IMR-90 (cell line): ENCODE results near the gene ISLR2. TPM values are rescaled to one million over a fixed set of nuclear protein-coding genes. Genes with fewer than 3 reads are reported as not detected.

Source experiments
- ATAC-seq: fragments of 200-7000 bp; cut with Tn5 transposase; 2 replicates; pipeline ENCODE4 v1.9.1; 2020; ENCODE audit warnings: low read depth, mild to moderate bottlenecking, moderate library complexity
- BruUV-seq: library from RNA; stranded (reverse); fragments of 400-500 nt; replicated peaks from 2 replicates; lab custom pipeline; 2021; lab: Mats Ljungman, UMichigan
- CTCF ChIA-PET: fragments of 300-600 bp; formaldehyde crosslinking; extraction: SDS; loops from one replicate; lab custom pipeline; 2021; ENCODE audit warnings: antibody characterized with exemption; lab: Yijun Ruan, JAX
- POLR2A ChIA-PET: fragments of 300-600 bp; sonication (Branson Sonifier 250); formaldehyde crosslinking; loops from one replicate; lab custom pipeline; 2022; ENCODE audit warnings: antibody characterized with exemption; ENCODE audit not compliant: unreplicated experiment; lab: Charles Lee
- DNase-seq: peaks from one replicate; pipeline ENCODE4 v3.0.0; 2013
- H2AFZ ChIP-seq: replicated peaks from 2 replicates; pipeline ENCODE3; 2013; ENCODE audit warnings: low read length, mild to moderate bottlenecking; ENCODE audit not compliant: poor library complexity
- H2AK5ac ChIP-seq: 2 replicates; pipeline ENCODE4 v1.6.1; 2013; ENCODE audit warnings: low read depth, low read length, inconsistent platforms
- H2AK9ac ChIP-seq: replicated peaks from 2 replicates; pipeline ENCODE3; 2013; ENCODE audit warnings: mild to moderate bottlenecking, low read depth, low read length, moderate library complexity; ENCODE audit not compliant: poor library complexity
- H2BK120ac ChIP-seq: 2 replicates; pipeline ENCODE4 v1.6.1; 2013; ENCODE audit warnings: low read depth, low read length, inconsistent platforms
- H2BK15ac ChIP-seq: 3 replicates; pipeline ENCODE4 v1.6.1; 2013; ENCODE audit warnings: low read depth, low read length, inconsistent platforms
- H2BK20ac ChIP-seq: 2 replicates; pipeline ENCODE4 v1.6.1; 2013; ENCODE audit warnings: low read depth, mild to moderate bottlenecking, inconsistent platforms, low read length, moderate library complexity
- H2BK5ac ChIP-seq: 2 replicates; pipeline ENCODE4 v1.6.1; 2013; ENCODE audit warnings: mild to moderate bottlenecking, low read depth, low read length, inconsistent platforms; ENCODE audit not compliant: poor library complexity, severe bottlenecking
- H3K14ac ChIP-seq: replicated peaks from 2 replicates; pipeline ENCODE4 v1.6.1; 2013; ENCODE audit warnings: low read depth, low read length, inconsistent platforms
- H3K18ac ChIP-seq: 2 replicates; pipeline ENCODE4 v1.6.1; 2013; ENCODE audit warnings: low read depth, low read length, control low read depth
- H3K23ac ChIP-seq: 2 replicates; pipeline ENCODE4 v1.6.1; 2013; ENCODE audit warnings: low read depth, low read length, inconsistent platforms
- H3K27ac ChIP-seq: 2 replicates; pipeline ENCODE4 v1.5.1; 2013; ENCODE audit warnings: mild to moderate bottlenecking, control low read depth, low read length; ENCODE audit not compliant: insufficient read depth
- H3K27me3 ChIP-seq: 2 replicates; pipeline ENCODE4 v1.6.1; 2013; ENCODE audit warnings: low read length; ENCODE audit not compliant: control insufficient read depth, insufficient read depth
- H3K36me3 ChIP-seq: 2 replicates; pipeline ENCODE4 v1.6.1; 2013; ENCODE audit warnings: low read length, mixed read lengths; ENCODE audit not compliant: control insufficient read depth, insufficient read depth
- H3K4ac ChIP-seq: 2 replicates; pipeline ENCODE4 v1.6.1; 2013; ENCODE audit warnings: low read depth, low read length, inconsistent platforms
- H3K4me1 ChIP-seq: 2 replicates; pipeline ENCODE4 v1.6.1; 2013; ENCODE audit warnings: low read length, mixed read lengths; ENCODE audit not compliant: control insufficient read depth, insufficient read depth
- H3K4me2 ChIP-seq: 2 replicates; pipeline ENCODE4 v1.6.1; 2013; ENCODE audit warnings: low read depth, mild to moderate bottlenecking, control low read depth, low read length, moderate library complexity
- H3K4me3 ChIP-seq: 2 replicates; pipeline ENCODE4 v1.5.1; 2013; ENCODE audit warnings: low read depth, mild to moderate bottlenecking, control low read depth, low read length, moderate library complexity; ENCODE audit not compliant: insufficient read depth
- H3K56ac ChIP-seq: 2 replicates; pipeline ENCODE4 v1.6.1; 2013; ENCODE audit warnings: low read length, inconsistent platforms; ENCODE audit not compliant: insufficient read depth; ENCODE audit errors: extremely low read depth
- H3K79me1 ChIP-seq, 2 experiments: 2 replicates each; pipeline ENCODE4 v1.6.1; 2013; ENCODE audit warnings: low read length in 2 of 2, inconsistent platforms in 1 of 2, low read depth in 1 of 2
- H3K9ac ChIP-seq: 2 replicates; pipeline ENCODE4 v1.6.1; 2013; ENCODE audit warnings: low read depth, low read length, control low read depth
- H3K9me1 ChIP-seq: 2 replicates; pipeline ENCODE4 v1.6.1; 2013; ENCODE audit warnings: low read length, inconsistent platforms; ENCODE audit not compliant: insufficient read depth
- H3K9me3 ChIP-seq: 2 replicates; pipeline ENCODE4 v1.6.1; 2013; ENCODE audit warnings: low read length; ENCODE audit not compliant: control insufficient read depth, insufficient read depth
- H4K20me1 ChIP-seq: 2 replicates; pipeline ENCODE4 v1.6.1; 2013; ENCODE audit warnings: low read length, inconsistent platforms; ENCODE audit not compliant: insufficient read depth
- H4K5ac ChIP-seq: 2 replicates; pipeline ENCODE4 v1.6.1; 2013; ENCODE audit warnings: mild to moderate bottlenecking, low read depth, low read length, control low read depth
- H4K8ac ChIP-seq, 2 experiments: 2 replicates each; pipeline ENCODE4 v1.6.1; 2013; ENCODE audit warnings: low read depth in 2 of 2, low read length in 2 of 2, control low read depth in 1 of 2, inconsistent platforms in 1 of 2
- H4K91ac ChIP-seq: 2 replicates; pipeline ENCODE4 v1.6.1; 2013; ENCODE audit warnings: low read depth, low read length, inconsistent platforms; ENCODE audit not compliant: insufficient read depth
- CTCF ChIP-seq: conservative IDR thresholded peaks from 2 replicates; pipeline ENCODE4 v1.5.1; 2012; ENCODE audit warnings: mild to moderate bottlenecking, low read depth, low read length, improper control_type of control experiment
- ELK1 ChIP-seq: fragments of 150-350 bp; IDR thresholded peaks from 2 replicates; pipeline ENCODE4 v1.6.1; 2016; ENCODE audit warnings: low read depth, mild to moderate bottlenecking, low read length, moderate library complexity, borderline replicate concordance
- FOS ChIP-seq: fragments of 150-350 bp; IDR thresholded peaks from 2 replicates; pipeline ENCODE4 v1.6.1; 2016; ENCODE audit warnings: low read depth, low read length
- MXI1 ChIP-seq: IDR thresholded peaks from 2 replicates; pipeline ENCODE4 v1.6.1; 2012; ENCODE audit warnings: low read depth, mild to moderate bottlenecking, low read length, moderate library complexity, borderline replicate concordance
- RFX5 ChIP-seq: IDR thresholded peaks from 2 replicates; pipeline ENCODE4 v1.8.0; 2012; ENCODE audit warnings: low read depth, mild to moderate bottlenecking, low read length, moderate library complexity
- USF2 ChIP-seq: fragments of 150-350 bp; IDR thresholded peaks from 2 replicates; pipeline ENCODE4 v1.6.1; 2017; ENCODE audit warnings: mild to moderate bottlenecking, antibody characterized with exemption, low read length, low read depth
- WGBS, 2 experiments: methylation state at CpG; one replicate each; pipeline versions ENCODE4 v1.1.5 to v1.1.7; 2013; ENCODE audit warnings: missing lambda C conversion rate in 2 of 2; ENCODE audit not compliant: insufficient read length in 1 of 2; ENCODE audit errors: extremely low coverage in 2 of 2; 5-methylcytosine and 5-hydroxymethylcytosine counted together
- dilution Hi-C: fragments of 300-500 bp; cut with HindIII; formaldehyde crosslinking; loops from one replicate; pipeline ENCODE4 v1.14.3; 2018; ENCODE audit warnings: low sequenced_read_pairs; ENCODE audit not compliant: unreplicated experiment
- in situ Hi-C: fragments of 300-500 bp; cut with MboI; formaldehyde crosslinking; loops from 3 replicates; pipeline ENCODE4 v1.14.3; 2019; ENCODE audit warnings: low sequenced_read_pairs, inconsistent platforms, mixed read lengths
- intact Hi-C: fragments of 100-400 bp; cut with micrococcal nuclease; formaldehyde crosslinking; loops from 2 replicates; pipeline ENCODE4 v1.10.0; 2022
- polyA plus RNA-seq, 3 experiments: library from polyadenylated mRNA; depleted of rRNA; stranded (reverse); fragments of >200 nt; gene quantifications; 2 replicates each; pipeline ENCODE4 v1.2.3, GENCODE V29; 2012; ENCODE audit warnings: low replicate concordance in 1 of 3
- total RNA-seq: library from RNA; depleted of rRNA; stranded (reverse); fragments of >200 nt; gene quantifications from 2 replicates; pipeline ENCODE4 v1.2.3, GENCODE V29; 2012

The ISLR2 gene
- total and polyA plus RNA-seq, 2 of the 4 experiments (the other 2 are of a cell fraction), result not detected

- ChIA-PET CTCF (no interaction called here), POLR2A (no interaction called here)
- Histone ChIP-seq H3K23ac (no peak overlapping the region), H3K4me3 (peak overlapping the region; percentile 31; the same call in 1 of the 2 replicates), H2BK15ac (no peak overlapping the region), H4K5ac (no peak overlapping the region), H3K36me3 (no peaks in the 10 kb centered on the region), H4K8ac (no peak overlapping the region), H3K14ac (no peak overlapping the region), H3K18ac (no peak overlapping the region), H3K9me3 (peaks cover 8% of the 10 kb centered on the region), H3K4me1 (no peaks in the 10 kb centered on the region; the same call in 1 of the 2 replicates), H3K79me1 (no peaks in the 10 kb centered on the region), H3K27ac (no peak overlapping the region), H4K91ac (no peak overlapping the region), H2BK5ac (no peak overlapping the region), H2AK5ac (no peak overlapping the region), H2BK120ac (no peak overlapping the region), H2AK9ac (no peak overlapping the region), H2BK20ac (no peak overlapping the region), H3K9ac (no peak overlapping the region), H2AFZ (peak overlapping the region; percentile 48), H3K56ac (no peak overlapping the region), H3K4ac (no peak overlapping the region), H3K27me3 (peaks cover 83% of the 10 kb centered on the region), H4K20me1 (peaks cover 20% of the 10 kb centered on the region; the same call in 1 of the 2 replicates), H3K4me2 (peak overlapping the region; percentile 61; the same call in 1 of the 2 replicates), H3K9me1 (peaks cover 2% of the 10 kb centered on the region)
- DNase-seq, result no peak
- dilution Hi-C loops, result no loop called here
- WGBS, 2 experiments, result 20% methylated on average over 2 of the region's 26 CpGs; no CpG with 5 or more reads in 1 of the 2 experiments
- in situ Hi-C loops, result no loop called here
- BruUV-seq, result no TSS peak
- intact Hi-C loops, result no loop called here
- TF ChIP-seq ELK1 (no peak), USF2 (no peak), MXI1 (no peak), FOS (no peak), RFX5 (no peak), CTCF (no peak)
- no peak for ATAC-seq
These were observed 6.1 kb downstream of the ISLR2 start for GRCh38 chr15:74136540-74136813.
